NK-92 (cell line): ENCODE measurements around the gene CCDC34.

Experiments used
- DNase-seq: peaks from one replicate; lab custom pipeline; 2025; ENCODE audit not compliant: unreplicated experiment; lab: John Stamatoyannopoulos, UW

CCDC34 gene

DNA sequence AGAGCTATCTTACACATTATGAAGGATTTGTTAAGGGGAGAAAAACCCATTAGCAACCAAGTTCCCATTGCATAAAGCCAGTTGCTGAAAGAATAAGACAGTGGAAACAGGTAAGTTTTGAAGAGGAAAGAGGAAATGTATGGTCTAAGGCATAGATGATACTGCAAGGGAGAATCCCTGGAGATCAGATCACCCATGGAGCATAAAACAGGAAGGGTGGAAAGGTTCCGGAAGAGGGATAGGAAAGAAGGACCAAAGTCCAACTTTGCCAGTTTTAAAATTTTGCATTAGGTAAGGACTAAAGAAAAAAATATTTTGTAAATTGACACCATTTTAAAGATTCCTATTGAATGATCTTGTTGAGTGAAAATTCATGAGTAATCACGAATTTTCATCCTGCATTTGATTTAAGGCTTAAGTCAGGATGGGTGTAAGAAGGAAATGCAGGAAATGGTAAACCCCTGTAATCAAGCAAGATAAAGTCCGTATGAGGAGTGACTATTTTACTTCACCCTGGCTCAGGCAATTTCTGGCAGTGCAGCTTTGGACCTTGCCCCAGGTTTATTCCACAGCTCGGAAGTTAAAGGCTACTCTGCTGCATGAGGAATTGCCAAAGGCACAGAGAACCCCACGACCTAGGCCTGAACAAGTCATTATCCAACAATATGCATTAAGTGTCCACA, 70.9 kb downstream of the CCDC34 start:
- DNase-seq = no peak

DNA sequence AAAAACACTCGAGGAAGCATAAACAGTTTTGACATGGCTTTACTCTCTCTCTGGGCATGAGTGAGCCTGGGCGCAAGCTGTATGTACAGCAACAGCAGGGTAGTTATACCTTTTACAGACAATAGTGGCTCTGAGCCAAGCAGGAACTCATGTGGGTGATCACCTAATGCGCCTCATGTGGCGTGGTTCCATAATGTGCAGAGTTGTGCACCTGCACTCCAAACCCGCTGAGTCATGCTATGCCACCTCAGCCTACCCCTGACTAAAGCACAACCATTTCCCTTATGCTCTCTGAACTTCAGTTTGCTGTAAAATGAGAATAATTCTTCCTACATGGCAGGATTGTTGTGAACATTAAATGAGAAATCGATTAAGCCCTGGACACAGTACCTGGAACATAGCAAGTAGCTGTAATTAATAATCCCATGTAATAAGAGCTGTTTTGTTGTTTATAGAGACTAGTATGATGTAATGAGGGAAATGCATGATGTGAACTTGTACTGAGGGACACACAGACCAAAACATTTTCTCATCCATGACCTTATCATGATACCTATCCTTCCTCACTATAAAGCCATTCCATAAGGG, 71.6 kb downstream of the CCDC34 start:
- no peak for DNase-seq

DNA sequence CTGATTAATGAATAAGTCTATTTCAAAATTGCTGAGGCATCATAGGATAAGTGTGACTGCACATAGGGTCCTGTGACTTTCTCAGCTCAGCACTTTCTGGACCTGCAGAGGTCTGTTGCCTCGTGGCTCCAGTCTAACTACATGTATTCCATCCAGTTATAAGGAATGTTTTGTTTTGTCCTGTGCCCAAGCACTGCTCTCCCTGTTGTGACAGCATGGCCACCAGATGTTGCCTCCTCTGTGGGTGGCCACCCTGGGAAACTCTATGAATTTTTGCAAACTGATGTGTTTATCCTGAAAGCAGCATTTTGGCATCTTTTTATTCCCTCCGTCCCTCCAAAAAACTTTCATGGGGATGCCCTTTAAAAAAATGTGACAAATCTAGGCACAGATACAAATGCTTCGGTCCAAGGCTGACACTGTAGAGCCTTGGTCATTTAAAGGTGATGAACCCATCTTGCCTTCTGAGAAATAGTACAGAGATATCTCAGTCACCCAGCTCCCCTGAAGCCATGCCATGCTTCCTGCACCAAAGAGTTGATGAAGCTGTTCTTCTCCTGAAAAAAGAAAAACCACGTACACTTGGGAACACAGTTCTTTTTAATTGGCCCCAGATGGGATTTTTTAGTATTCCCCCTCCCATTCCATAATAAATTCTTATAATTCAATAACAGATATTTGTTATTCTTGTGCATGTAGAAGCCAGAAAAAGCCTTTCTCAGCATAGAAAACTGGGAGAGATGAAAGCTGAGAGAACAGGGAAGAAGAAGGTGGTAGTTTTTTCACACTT, 72.6 kb downstream of the CCDC34 start:
- no peak for DNase-seq
